GM12865 (cell line): ENCODE results near the gene MAP3K13.
A peak's percentile ranks its signal among the peaks of the same experiment; 100 is the strongest.

Source experiments
- DNase-seq: peaks from one replicate; pipeline ENCODE4 v3.0.0; 2010; ENCODE audit warnings: low read depth
- H3K4me3 ChIP-seq: 2 replicates; pipeline ENCODE4 v1.5.1; 2011; ENCODE audit warnings: mild to moderate bottlenecking, low read depth, low read length, control low read depth
- TF ChIP-seq, protein P1 (sequence below): IDR thresholded peaks from 2 replicates; pipeline ENCODE4 v1.5.1; 2011; ENCODE audit warnings: low read length, control low read depth, low read depth, inconsistent platforms; ENCODE audit not compliant: insufficient read depth; ENCODE audit errors: missing control alignments

Gene MAP3K13

DNA sequence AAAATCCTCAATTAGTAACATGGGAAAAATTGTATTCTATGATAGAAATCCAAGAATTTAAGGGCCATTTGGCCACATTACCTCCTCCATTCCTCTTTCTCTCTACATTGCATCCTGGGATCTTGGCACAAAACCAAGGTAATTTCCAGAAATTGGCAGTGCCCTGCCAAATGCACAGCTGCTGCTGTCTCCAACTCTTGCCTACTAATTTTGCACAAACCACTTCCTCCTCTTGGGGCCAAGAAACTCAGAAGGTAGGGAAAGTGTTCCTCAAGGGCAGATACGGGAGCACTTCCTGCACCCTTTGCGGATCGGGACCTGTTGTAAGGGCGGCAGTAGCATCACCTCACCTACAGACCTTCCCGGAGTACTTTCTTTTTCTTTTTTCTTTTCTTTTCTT, 57.8 kb downstream of the MAP3K13 start:
- TF ChIP-seq, protein P1, sequence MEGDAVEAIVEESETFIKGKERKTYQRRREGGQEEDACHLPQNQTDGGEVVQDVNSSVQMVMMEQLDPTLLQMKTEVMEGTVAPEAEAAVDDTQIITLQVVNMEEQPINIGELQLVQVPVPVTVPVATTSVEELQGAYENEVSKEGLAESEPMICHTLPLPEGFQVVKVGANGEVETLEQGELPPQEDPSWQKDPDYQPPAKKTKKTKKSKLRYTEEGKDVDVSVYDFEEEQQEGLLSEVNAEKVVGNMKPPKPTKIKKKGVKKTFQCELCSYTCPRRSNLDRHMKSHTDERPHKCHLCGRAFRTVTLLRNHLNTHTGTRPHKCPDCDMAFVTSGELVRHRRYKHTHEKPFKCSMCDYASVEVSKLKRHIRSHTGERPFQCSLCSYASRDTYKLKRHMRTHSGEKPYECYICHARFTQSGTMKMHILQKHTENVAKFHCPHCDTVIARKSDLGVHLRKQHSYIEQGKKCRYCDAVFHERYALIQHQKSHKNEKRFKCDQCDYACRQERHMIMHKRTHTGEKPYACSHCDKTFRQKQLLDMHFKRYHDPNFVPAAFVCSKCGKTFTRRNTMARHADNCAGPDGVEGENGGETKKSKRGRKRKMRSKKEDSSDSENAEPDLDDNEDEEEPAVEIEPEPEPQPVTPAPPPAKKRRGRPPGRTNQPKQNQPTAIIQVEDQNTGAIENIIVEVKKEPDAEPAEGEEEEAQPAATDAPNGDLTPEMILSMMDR, result no peak
- H3K4me3 ChIP-seq, result no peak overlapping the region
- DNase-seq, result peak; percentile 9

DNA sequence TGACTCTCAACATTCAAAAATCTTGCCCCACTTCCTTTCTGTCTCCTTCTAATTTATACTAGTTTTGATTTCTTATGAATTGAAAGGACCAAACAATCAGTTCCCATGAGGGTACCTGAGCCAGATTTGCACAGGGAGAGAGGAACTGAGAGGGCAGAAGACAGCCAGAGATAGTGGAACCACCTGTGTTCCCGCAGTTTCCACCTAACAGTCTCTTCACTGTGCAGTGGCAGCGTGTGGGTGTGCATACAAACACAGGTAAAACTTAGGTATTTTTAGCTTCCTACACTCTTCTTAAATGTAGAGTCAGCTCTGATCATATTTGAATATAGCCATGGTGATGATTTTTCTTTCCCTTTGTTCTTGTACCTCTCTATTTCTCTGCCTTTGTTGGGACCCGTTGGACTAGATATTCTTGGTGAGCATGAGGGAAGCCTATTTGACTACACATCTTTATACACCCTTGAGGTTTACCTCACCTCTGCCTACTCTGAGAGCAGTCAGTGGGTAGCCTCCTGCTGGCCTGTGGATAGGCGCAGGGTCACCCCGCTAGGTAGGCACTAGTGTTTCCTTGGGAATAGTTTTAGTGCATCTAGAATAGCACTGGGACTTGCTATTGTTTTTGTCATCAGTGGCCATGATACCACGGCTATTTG, 58.8 kb downstream of the MAP3K13 start:
- no peak overlapping the region for H3K4me3 ChIP-seq
- TF ChIP-seq, protein P1, result no peak
- DNase-seq, result peak; percentile 34

DNA sequence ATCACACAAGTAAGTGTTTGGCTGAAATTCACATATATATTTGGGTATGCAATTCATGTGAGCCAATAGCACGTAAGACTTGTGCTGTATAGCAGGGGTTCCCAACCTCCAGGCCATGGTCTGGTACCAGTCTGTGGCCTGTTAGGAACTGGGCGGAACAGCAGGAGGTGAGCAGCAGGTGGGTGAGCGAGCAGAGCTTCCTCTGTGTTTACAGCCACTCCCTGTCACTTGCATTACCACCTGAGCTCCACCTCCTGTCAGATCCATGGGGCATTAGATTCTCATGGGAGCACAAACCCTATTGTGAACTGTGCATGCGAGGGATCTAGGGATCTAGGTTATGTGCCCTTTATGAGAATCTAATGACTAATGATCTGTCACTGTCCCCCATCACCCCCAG, 59.7 kb downstream of the MAP3K13 start:
- no peak overlapping the region for H3K4me3 ChIP-seq
- TF ChIP-seq, protein P1, result no peak
- no peak for DNase-seq

DNA sequence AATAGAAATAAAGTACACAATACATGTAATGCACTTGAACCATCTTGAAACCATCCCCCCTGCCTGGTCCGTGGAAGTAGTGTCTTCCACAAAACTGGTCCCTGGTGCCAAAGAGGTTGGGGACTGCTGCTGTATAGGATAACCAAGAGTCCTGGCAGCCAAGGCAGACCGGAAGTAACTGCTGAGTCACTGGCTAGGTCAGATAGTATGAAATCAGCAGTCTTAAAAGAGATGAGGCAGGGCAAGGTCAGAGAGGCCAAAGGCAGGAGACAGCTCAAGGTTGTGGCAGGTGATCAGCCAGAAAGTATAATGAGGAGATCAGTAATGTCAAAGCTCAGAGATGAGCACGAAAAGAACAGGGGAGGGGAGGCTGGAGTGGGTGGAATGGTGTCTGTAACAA, 60.2 kb downstream of the MAP3K13 start:
- DNase-seq, result peak; percentile 47
- TF ChIP-seq, protein P1, result no peak
- H3K4me3 ChIP-seq, result no peak overlapping the region

DNA sequence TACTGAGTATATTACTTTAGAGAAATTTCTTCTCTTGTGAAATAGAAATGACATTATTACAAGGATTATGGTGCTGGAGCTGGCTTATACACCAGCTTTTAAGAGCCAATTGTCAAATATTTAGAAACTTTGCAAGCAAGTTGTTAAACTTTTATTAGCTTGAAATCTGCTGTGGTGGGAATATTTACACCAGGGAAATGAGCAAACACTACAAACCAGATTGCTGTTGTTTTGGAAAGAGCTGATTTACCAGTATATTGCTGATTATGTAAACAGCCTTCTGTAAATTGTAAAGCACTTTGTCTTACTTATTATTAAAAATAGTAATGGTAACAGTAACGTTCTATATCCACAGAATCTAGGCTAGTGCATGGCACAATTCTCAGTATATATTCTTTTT, 61.5 kb downstream of the MAP3K13 start:
- TF ChIP-seq, protein P1, result no peak
- DNase-seq, result no peak
- no peak overlapping the region for H3K4me3 ChIP-seq

DNA sequence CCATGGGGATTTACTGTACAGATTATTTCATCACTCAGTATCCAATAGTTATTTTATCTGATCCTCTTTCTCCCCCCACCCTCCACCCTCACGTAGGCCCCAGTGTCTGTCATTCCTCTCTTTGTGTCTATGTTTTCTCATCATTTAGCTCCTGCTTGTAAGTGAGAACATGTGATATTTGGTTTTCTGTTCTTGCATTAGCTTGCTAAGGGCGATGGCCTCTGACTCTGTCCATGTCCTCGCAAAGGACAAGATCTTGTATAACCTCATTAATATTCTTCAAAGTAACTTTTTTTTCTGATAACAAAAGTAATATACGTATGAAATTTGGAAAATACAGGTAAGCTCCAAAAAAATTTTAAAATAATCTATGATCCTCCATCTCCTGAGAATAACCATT, 67.4 kb downstream of the MAP3K13 start:
- no peak overlapping the region for H3K4me3 ChIP-seq
- TF ChIP-seq, protein P1, result no peak
- no peak for DNase-seq

DNA sequence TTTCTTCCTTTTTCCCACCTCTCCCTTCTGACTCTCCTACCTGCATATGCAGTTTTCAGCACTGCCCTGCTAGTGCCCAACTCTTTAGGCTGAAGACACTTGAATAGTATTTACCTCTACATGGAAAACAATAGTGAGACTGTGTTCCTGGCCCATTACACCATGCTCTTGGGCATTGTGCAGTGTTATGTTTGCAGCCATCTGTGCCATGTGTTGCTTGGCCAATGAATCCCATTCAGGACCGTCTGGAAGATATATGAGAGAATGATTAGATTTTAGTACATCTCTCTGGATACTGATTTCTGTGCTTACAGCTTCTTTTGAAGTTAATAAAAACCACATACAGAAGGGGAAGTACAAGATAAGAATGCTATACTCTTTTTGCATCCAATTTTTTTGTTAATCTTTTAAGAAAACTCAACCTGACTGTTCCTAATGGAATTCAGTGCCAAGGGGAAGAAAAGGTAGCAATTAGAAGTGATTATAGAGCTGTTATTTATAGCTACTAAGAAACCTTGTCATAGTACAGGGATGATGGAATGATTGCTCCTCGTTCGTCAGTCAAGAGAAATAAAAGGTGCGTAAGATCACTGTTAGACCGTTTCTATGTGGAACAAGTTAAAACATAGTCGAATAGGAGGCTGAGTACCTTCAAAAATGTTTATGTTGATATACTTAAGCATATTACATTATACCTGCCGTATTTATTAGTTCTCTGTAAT, 77.0 kb downstream of the MAP3K13 start:
- no peak for DNase-seq
- H3K4me3 ChIP-seq, result no peak overlapping the region

More for the DNA sequence above, 77.0 kb downstream of the MAP3K13 start:
- TF ChIP-seq, protein P1, result no peak
